NT2/D1 (cell line): ENCODE results near the gene SMDT1.
A peak's percentile ranks its signal among the peaks of the same experiment; 100 is the strongest.

Experiments
- DNase-seq: peaks from one replicate; pipeline ENCODE4 v3.0.0-alpha.2; 2011; ENCODE audit warnings: low read depth, low spot score
- H3K27me3 ChIP-seq: 2 replicates; pipeline ENCODE4 v1.6.0; 2011; ENCODE audit warnings: mild to moderate bottlenecking; ENCODE audit not compliant: insufficient read length, insufficient read depth
- H3K36me3 ChIP-seq: 2 replicates; pipeline ENCODE4 v1.6.1; 2011; ENCODE audit warnings: mild to moderate bottlenecking, low read length, mixed read lengths; ENCODE audit not compliant: insufficient read depth, insufficient read length
- H3K4me1 ChIP-seq: 2 replicates; pipeline ENCODE4 v1.5.1; 2011; ENCODE audit not compliant: insufficient read depth, insufficient read length
- H3K4me3 ChIP-seq: 2 replicates; pipeline ENCODE4 v1.5.1; 2011; ENCODE audit warnings: low read depth; ENCODE audit not compliant: insufficient read length
- H3K9ac ChIP-seq: 2 replicates; pipeline ENCODE4 v1.6.0; 2011; ENCODE audit warnings: low read depth; ENCODE audit not compliant: insufficient read length
- H3K9me3 ChIP-seq: 2 replicates; pipeline ENCODE4 v1.5.1; 2011; ENCODE audit warnings: mild to moderate bottlenecking, low read length; ENCODE audit not compliant: insufficient read depth
- SUZ12 ChIP-seq: IDR thresholded peaks from 2 replicates; pipeline ENCODE4 v1.6.1; 2011; ENCODE audit not compliant: insufficient read length, insufficient read depth; ENCODE audit errors: extremely low read depth
- YY1 ChIP-seq: IDR thresholded peaks from 2 replicates; pipeline ENCODE4 v1.6.1; 2011; ENCODE audit not compliant: insufficient read length, insufficient read depth
- ZNF274 ChIP-seq: IDR thresholded peaks from 2 replicates; pipeline ENCODE4 v1.6.1; 2011; ENCODE audit warnings: mild to moderate bottlenecking, low read depth, low read length

Gene SMDT1

GRCh38 chr22:42065438-42066125 lies 13.9 kb upstream of the SMDT1 start:
- Histone ChIP-seq H3K9ac (peak overlapping the region; percentile 61), H3K4me3 (no peak overlapping the region), H3K27me3 (no peaks in the 10 kb centered on the region), H3K36me3 (peaks cover 41% of the 10 kb centered on the region), H3K9me3 (no peaks in the 10 kb centered on the region), H3K4me1 (peaks cover 14% of the 10 kb centered on the region)
- no peak for TF ChIP-seq ZNF274
- TF ChIP-seq SUZ12 = no peak
- no peak for TF ChIP-seq YY1
- DNase-seq = peak; percentile 78

DNA sequence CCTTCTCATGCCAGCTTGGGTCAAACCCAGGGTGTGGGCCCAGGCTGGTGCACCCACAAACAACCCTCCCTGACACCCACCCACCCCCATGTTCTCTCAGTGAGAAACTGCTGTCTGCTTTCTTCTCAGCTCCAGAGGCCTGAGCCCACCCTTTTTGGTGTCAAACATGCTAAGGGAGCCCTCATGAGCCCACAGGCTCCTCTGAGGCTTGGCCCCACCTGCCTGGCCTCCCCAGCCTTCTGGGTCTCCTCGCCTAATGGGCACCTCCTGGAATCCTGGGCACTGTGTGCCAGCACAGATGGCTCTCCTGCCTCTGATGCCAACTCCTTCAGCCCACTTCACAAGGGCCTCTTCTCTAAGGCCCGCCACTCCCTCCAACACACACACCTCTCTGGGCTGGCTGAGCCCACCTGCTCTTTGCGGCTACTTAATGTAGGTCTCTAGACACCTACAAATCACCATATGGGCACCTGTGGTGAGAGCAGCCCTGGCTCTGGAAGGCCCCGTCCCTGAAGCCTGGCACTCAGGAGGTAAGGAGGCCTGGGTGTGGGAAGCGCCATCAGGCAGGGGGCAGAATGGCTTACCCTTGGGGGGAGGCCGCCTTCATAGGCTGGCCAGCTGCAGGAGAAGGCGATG lies 13.3 kb upstream of the SMDT1 start:
- H3K4me1 ChIP-seq = peaks cover 15% of the 10 kb centered on the region
- no peak overlapping the region for H3K4me3 ChIP-seq
- no peaks in the 10 kb centered on the region for H3K27me3 ChIP-seq
- no peak overlapping the region for H3K9ac ChIP-seq
- no peaks in the 10 kb centered on the region for H3K9me3 ChIP-seq
- DNase-seq = no peak
- H3K36me3 ChIP-seq = peaks cover 35% of the 10 kb centered on the region
- TF ChIP-seq SUZ12 = no peak

GRCh38 chr22:42066937-42067336 lies 12.6 kb upstream of the SMDT1 start:
- no peak for DNase-seq
- Histone ChIP-seq H3K4me1 (peaks cover 15% of the 10 kb centered on the region), H3K36me3 (peaks cover 31% of the 10 kb centered on the region), H3K4me3 (no peak overlapping the region), H3K9me3 (no peaks in the 10 kb centered on the region), H3K9ac (no peak overlapping the region), H3K27me3 (no peaks in the 10 kb centered on the region)
- TF ChIP-seq SUZ12 (no peak), YY1 (no peak), ZNF274 (no peak)

DNA sequence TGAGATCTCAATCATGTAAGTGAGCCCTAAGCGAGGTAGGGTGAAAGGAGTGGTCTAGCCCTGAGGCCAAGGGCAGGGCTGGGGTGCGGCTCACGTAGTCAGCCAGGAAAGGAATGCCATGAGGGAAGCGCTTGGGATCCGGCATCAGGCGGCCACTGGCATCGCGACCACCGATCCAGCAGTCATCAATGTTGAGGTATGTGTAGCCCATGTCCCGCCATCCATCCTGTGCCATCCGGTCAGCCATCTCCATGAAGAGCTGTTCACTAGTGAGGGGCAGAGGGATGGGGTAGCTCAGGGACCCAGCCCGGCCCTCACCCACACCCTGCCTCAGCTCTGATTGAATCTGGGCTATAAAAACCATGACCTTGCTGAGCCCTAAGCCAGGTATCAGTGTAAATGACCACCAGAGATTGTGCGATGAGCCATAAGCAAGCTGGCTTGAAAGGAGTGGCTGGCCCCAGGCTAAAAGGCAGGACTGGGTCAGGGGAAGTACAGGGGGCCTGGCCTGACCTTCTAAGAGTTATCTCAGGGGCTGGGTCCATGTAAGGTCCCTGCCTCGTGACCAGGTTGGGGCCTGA lies 11.7 kb upstream of the SMDT1 start:
- TF ChIP-seq SUZ12 (no peak), YY1 (no peak), ZNF274 (no peak)
- Histone ChIP-seq H3K4me1 (peaks cover 15% of the 10 kb centered on the region), H3K27me3 (no peaks in the 10 kb centered on the region), H3K36me3 (peaks cover 31% of the 10 kb centered on the region), H3K9ac (no peak overlapping the region), H3K9me3 (no peaks in the 10 kb centered on the region), H3K4me3 (no peak overlapping the region)
- no peak for DNase-seq

- DNase-seq = no peak
- H3K9ac ChIP-seq = no peak overlapping the region
- H3K4me3 ChIP-seq = no peak overlapping the region
- peaks cover 15% of the 10 kb centered on the region for H3K4me1 ChIP-seq
- peaks cover 31% of the 10 kb centered on the region for H3K36me3 ChIP-seq
- no peaks in the 10 kb centered on the region for H3K9me3 ChIP-seq
- peaks cover under 1% of the 10 kb centered on the region for H3K27me3 ChIP-seq
- TF ChIP-seq SUZ12 (no peak), YY1 (no peak), ZNF274 (no peak)
Measured at GRCh38 chr22:42068291-42068690, 11.2 kb upstream of the SMDT1 start.

DNA sequence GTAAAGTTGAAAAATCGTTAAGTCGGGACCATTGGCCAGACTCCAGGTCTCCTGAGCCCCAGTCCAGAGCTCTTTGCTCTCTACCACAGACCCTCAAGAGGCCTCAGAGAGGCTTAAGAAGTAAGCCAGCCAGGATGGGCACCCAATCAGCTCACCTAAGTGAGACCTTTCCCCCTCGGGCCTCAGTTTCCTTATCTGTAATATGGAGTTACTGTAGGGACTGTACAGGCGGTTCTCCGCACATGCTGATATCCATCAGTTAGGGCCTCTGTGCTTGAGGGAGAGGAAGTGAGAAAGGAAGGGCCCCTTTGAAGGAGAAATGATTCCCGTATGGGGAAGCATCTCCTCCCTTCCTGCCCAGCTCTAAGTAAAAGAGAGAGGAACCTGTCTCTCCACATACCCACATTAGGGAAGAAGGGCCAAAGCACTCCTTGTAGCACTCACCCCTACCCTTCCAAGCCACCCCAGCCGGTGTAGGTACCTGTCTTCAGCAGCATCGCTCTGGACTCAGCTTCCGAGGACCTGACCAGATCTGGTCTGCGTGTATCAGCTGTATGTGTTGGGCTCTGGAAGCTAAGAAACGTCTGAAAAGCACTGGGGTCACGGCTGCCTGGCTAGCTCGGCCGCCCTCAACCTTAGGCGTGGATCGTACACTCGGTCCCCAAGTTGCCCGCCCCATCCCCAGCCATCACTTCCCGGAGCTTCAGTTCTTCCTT lies 9.5 kb upstream of the SMDT1 start:
- Histone ChIP-seq H3K4me1 (peaks cover 14% of the 10 kb centered on the region), H3K27me3 (peaks cover 4% of the 10 kb centered on the region), H3K9me3 (0 out of 2 replicates have a peak, but pooled peaks cover 2% of the 10 kb centered on the region), H3K36me3 (peaks cover 31% of the 10 kb centered on the region), H3K9ac (peak overlapping the region; percentile 77), H3K4me3 (peak overlapping the region; percentile 58)
- TF ChIP-seq SUZ12 (no peak), YY1 (no peak), ZNF274 (no peak)
- no peak for DNase-seq
